ENCODE measurements around the gene PWP2. TPM values are rescaled to one million over a fixed set of nuclear protein-coding genes. Genes with fewer than 3 reads are reported as not detected.

Gene PWP2
- total and polyA plus RNA-seq, 11 donors, result 0.70 to 10.2 (median 5.0) TPM; not detected in 1

Other genes with a start within 250 kb of the PWP2 start
- 10 to 100 TPM; 48.7 to 86.0 (median 65.5) TPM for gene AGPAT3, start 242.2 kb upstream of the PWP2 start, total RNA-seq
- 10 to 100 TPM; 26.6 to 51.3 TPM for gene AGPAT3, start 242.2 kb upstream of the PWP2 start, polyA plus RNA-seq
- 10 to 100 TPM; 14.6 to 32.0 (median 22.5) TPM for gene TRAPPC10, start 95.1 kb upstream of the PWP2 start, total RNA-seq
- 10 to 100 TPM in 1 of 2 donors, 1 to 10 TPM in 1; 5.6 to 12.0 TPM for gene TRAPPC10, start 95.1 kb upstream of the PWP2 start, polyA plus RNA-seq
- gene GATD3, start 26.3 kb downstream of the PWP2 start, total RNA-seq, result 100 to 1,000 TPM in 2 of 9 donors, 10 to 100 TPM in 7; 10.2 to 140 (median 14.1) TPM
- 100 to 1,000 TPM in 1 of 2 donors, 10 to 100 TPM in 1; 26.5 to 109 TPM for gene GATD3, start 26.3 kb downstream of the PWP2 start, polyA plus RNA-seq
- gene ICOSLG, start 133.5 kb downstream of the PWP2 start, total RNA-seq, result 1 to 10 TPM in 8 of 9 donors, under 1 TPM in 1; 0.78 to 5.5 (median 1.5) TPM
- 1 to 10 TPM in 1 of 2 donors, under 1 TPM in 1; 0.80 to 2.6 TPM for gene ICOSLG, start 133.5 kb downstream of the PWP2 start, polyA plus RNA-seq
- not detected for gene DNMT3L, start 154.5 kb downstream of the PWP2 start, total RNA-seq
- gene DNMT3L, start 154.5 kb downstream of the PWP2 start, polyA plus RNA-seq, result not detected
- under 1 TPM in 2 of 9 donors, not detected in 7; 0.16 to 0.21 TPM for gene AIRE, start 178.5 kb downstream of the PWP2 start, total RNA-seq
- gene AIRE, start 178.5 kb downstream of the PWP2 start, polyA plus RNA-seq, result under 1 TPM in 1 of 2 donors, not detected in 1; 0.03 TPM
- gene PFKL, start 192.7 kb downstream of the PWP2 start, total RNA-seq, result 10 to 100 TPM; 36.9 to 85.1 (median 46.1) TPM
- gene PFKL, start 192.7 kb downstream of the PWP2 start, polyA plus RNA-seq, result 10 to 100 TPM; 34.0 to 61.6 TPM
- 10 to 100 TPM; 10.4 to 31.6 (median 15.3) TPM for gene CFAP410, start 232.0 kb downstream of the PWP2 start, total RNA-seq
- 10 to 100 TPM; 18.6 to 20.3 TPM for gene CFAP410, start 232.0 kb downstream of the PWP2 start, polyA plus RNA-seq
- 10 to 100 TPM in 1 of 9 donors, 1 to 10 TPM in 4, under 1 TPM in 4; 0.66 to 20.5 (median 1.2) TPM for gene TRPM2, start 246.2 kb downstream of the PWP2 start, total RNA-seq
- gene TRPM2, start 246.2 kb downstream of the PWP2 start, polyA plus RNA-seq, result 1 to 10 TPM in 1 of 2 donors, under 1 TPM in 1; 0.91 to 1.2 TPM